22Rv1 (cell line): ENCODE measurements around the gene CMC2.

Experiments
- H3K27ac ChIP-seq: fragments of 450-650 bp; 2 replicates; pipeline ENCODE4 v1.5.1; 2017
- ZFX ChIP-seq: fragments of 450-650 bp; IDR thresholded peaks from 2 replicates; pipeline ENCODE4 v1.6.1; 2017; ENCODE audit warnings: antibody characterized with exemption, borderline replicate concordance
- TF ChIP-seq, protein P1 (sequence below): fragments of 450-650 bp; IDR thresholded peaks from 2 replicates; pipeline ENCODE4 v1.5.1; 2017; ENCODE audit warnings: mild to moderate bottlenecking

CMC2 gene

GRCh38 chr16:81001330-81001729, 5.4 kb downstream of the CMC2 start:
- TF ChIP-seq, protein P1, sequence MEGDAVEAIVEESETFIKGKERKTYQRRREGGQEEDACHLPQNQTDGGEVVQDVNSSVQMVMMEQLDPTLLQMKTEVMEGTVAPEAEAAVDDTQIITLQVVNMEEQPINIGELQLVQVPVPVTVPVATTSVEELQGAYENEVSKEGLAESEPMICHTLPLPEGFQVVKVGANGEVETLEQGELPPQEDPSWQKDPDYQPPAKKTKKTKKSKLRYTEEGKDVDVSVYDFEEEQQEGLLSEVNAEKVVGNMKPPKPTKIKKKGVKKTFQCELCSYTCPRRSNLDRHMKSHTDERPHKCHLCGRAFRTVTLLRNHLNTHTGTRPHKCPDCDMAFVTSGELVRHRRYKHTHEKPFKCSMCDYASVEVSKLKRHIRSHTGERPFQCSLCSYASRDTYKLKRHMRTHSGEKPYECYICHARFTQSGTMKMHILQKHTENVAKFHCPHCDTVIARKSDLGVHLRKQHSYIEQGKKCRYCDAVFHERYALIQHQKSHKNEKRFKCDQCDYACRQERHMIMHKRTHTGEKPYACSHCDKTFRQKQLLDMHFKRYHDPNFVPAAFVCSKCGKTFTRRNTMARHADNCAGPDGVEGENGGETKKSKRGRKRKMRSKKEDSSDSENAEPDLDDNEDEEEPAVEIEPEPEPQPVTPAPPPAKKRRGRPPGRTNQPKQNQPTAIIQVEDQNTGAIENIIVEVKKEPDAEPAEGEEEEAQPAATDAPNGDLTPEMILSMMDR = no peak
- TF ChIP-seq ZFX = no peak
- H3K27ac ChIP-seq = no peak overlapping the region

DNA sequence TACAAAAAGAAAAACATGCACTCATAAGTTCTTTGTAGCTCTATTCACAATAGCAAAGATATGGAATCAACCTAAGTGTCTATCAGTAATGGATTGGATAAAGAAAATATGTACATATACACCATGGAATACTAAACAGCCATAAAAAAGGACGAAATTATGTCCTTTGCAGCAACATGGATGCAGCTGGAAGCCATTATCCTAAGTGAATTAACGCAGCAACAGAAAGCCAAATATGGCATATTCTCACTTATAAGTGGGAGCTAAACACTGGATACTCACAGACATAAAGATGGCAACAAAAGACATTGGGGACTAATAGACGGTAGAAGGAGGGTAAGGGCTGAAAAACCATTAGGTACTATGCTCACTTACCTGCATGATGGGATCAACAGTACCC, 5.8 kb downstream of the CMC2 start:
- TF ChIP-seq, protein P1 = no peak
- no peak for TF ChIP-seq ZFX
- no peak overlapping the region for H3K27ac ChIP-seq

- H3K27ac ChIP-seq = peak overlapping the region; percentile 64
- TF ChIP-seq ZFX = no peak
- TF ChIP-seq, protein P1 = no peak
Observed at GRCh38 chr16:80997964-80998620, 8.6 kb downstream of the CMC2 start.

- TF ChIP-seq, protein P1 = no peak
- TF ChIP-seq ZFX = no peak
- H3K27ac ChIP-seq = peak overlapping the region; percentile 64
Observed at GRCh38 chr16:80997139-80997798, 9.4 kb downstream of the CMC2 start.

DNA sequence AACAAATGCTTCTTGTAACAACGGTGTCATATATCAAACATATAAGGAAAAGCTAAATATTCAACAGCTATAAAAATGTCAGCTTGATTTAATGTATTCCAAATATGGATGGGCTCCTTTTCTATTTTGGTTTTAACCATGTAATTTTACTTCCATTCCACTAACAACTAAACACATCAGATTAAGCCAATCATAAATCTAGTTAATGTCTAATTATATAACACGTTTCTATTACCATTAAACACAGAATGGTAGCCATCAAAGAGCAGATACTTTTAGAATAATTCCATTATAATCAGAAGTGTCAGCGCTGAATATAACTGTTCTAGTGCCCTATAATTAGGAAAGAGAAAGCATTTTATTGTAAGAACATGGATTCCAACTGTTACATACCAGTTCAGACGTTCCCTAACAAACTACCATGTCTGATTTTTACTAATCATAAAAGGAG, 10.0 kb downstream of the CMC2 start:
- no peak for TF ChIP-seq ZFX
- TF ChIP-seq, protein P1 = no peak
- H3K27ac ChIP-seq = peak overlapping the region; percentile 64

DNA sequence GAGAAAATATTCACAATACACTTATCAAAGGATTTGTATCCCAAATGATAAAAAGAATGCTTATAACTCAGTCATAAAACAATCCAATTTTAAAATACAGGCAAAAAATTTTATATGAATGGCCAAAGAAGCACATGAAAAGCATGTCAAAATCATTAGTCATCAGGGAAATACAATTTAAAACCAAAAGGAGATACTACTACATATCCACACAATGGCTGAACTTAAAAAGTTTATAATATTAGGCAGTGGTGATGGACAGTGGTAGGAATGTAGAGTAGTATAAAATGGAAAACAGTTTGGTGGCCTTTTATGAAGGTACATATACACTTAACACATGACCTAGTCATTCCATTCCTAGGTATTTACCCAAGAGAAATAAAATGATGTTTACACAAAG, 12.2 kb downstream of the CMC2 start:
- TF ChIP-seq ZFX = no peak
- TF ChIP-seq, protein P1 = no peak
- peak overlapping the region; percentile 68; the same call in 1 of the 2 replicates for H3K27ac ChIP-seq

GRCh38 chr16:80993834-80994233, 12.9 kb downstream of the CMC2 start:
- TF ChIP-seq, protein P1 = no peak
- TF ChIP-seq ZFX = no peak
- H3K27ac ChIP-seq = peak overlapping the region; percentile 68
